ENCODE data around the gene L3MBTL3.

DNA sequence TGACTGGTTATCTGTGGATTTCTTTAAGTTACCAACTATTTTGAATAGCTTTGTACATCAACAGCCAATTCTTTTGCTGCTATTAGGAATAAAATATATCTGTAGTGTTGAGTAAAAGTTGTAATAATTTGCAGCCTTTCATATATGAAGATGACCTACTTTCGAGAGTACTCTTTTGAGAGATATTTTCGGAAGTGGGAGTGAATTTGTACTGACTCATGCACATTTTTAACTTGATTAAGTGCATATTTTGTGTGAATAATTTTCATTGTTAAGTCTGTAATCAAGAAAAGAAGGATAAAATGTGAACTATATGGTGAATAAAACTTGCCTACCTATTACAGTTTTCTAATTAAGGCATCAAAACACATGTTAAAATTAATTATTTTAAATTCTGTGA lies 51.9 kb downstream of the L3MBTL3 start:
- TF ChIP-seq, protein P1, sequence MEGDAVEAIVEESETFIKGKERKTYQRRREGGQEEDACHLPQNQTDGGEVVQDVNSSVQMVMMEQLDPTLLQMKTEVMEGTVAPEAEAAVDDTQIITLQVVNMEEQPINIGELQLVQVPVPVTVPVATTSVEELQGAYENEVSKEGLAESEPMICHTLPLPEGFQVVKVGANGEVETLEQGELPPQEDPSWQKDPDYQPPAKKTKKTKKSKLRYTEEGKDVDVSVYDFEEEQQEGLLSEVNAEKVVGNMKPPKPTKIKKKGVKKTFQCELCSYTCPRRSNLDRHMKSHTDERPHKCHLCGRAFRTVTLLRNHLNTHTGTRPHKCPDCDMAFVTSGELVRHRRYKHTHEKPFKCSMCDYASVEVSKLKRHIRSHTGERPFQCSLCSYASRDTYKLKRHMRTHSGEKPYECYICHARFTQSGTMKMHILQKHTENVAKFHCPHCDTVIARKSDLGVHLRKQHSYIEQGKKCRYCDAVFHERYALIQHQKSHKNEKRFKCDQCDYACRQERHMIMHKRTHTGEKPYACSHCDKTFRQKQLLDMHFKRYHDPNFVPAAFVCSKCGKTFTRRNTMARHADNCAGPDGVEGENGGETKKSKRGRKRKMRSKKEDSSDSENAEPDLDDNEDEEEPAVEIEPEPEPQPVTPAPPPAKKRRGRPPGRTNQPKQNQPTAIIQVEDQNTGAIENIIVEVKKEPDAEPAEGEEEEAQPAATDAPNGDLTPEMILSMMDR (conservative IDR thresholded peaks at IDR 0.05; ENCODE audit: low read depth in 2 of 2) = no peak
- TF ChIP-seq POLR2AphosphoS5 (IDR thresholded peaks at IDR 0.05; ENCODE audit: low read depth) (no peak), EZH2 (IDR thresholded peaks at IDR 0.05; ENCODE audit: low read depth, unreplicated experiment) (no peak), EZH2phosphoT487 (IDR thresholded peaks at IDR 0.05; ENCODE audit: unreplicated experiment) (no peak), ZNF114 (CRISPR knock-in tag; IDR thresholded peaks at IDR 0.05) (no peak), CREB1 (CRISPR knock-in tag; IDR thresholded peaks at IDR 0.05; ENCODE audit: low read depth) (no peak)
- TF ChIP-seq, protein P2, sequence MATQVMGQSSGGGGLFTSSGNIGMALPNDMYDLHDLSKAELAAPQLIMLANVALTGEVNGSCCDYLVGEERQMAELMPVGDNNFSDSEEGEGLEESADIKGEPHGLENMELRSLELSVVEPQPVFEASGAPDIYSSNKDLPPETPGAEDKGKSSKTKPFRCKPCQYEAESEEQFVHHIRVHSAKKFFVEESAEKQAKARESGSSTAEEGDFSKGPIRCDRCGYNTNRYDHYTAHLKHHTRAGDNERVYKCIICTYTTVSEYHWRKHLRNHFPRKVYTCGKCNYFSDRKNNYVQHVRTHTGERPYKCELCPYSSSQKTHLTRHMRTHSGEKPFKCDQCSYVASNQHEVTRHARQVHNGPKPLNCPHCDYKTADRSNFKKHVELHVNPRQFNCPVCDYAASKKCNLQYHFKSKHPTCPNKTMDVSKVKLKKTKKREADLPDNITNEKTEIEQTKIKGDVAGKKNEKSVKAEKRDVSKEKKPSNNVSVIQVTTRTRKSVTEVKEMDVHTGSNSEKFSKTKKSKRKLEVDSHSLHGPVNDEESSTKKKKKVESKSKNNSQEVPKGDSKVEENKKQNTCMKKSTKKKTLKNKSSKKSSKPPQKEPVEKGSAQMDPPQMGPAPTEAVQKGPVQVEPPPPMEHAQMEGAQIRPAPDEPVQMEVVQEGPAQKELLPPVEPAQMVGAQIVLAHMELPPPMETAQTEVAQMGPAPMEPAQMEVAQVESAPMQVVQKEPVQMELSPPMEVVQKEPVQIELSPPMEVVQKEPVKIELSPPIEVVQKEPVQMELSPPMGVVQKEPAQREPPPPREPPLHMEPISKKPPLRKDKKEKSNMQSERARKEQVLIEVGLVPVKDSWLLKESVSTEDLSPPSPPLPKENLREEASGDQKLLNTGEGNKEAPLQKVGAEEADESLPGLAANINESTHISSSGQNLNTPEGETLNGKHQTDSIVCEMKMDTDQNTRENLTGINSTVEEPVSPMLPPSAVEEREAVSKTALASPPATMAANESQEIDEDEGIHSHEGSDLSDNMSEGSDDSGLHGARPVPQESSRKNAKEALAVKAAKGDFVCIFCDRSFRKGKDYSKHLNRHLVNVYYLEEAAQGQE (IDR thresholded peaks at IDR 0.05; ENCODE audit: unreplicated experiment) = no peak

All from GM23338 (cell line).